OCI-LY7 (cell line): ENCODE results near the gene PLD5. TPM values are rescaled to one million over a fixed set of nuclear protein-coding genes. Genes with fewer than 3 reads are reported as not detected.

ENCODE experiments used
- BruUV-seq: library from RNA; stranded (reverse); fragments of 400-500 nt; replicated peaks from 2 replicates; lab custom pipeline; 2021; lab: Mats Ljungman, UMichigan
- CTCF ChIA-PET: fragments of 300-600 bp; sonication (Branson Sonifier 250); formaldehyde crosslinking; loops from one replicate; lab custom pipeline; 2022; ENCODE audit warnings: antibody characterized with exemption; ENCODE audit not compliant: unreplicated experiment; lab: Charles Lee
- POLR2A ChIA-PET: fragments of 300-600 bp; sonication (Branson Sonifier 250); formaldehyde crosslinking; loops from one replicate; lab custom pipeline; 2022; ENCODE audit warnings: antibody characterized with exemption; lab: Charles Lee
- DNase-seq: peaks from one replicate; pipeline ENCODE4 v3.0.0-alpha.2; 2015; ENCODE audit warnings: low spot score
- H2AFZ ChIP-seq: fragments of 200-600 bp; sonication (generic), shearing (Covaris generic); 2 replicates; pipeline ENCODE4 v1.6.1; 2014; ENCODE audit warnings: mild to moderate bottlenecking, antibody characterized with exemption, low read length, moderate library complexity
- H3K27ac ChIP-seq: fragments of 200-600 bp; sonication (generic); 2 replicates; pipeline ENCODE4 v1.5.1; 2014; ENCODE audit warnings: mixed run types, low read depth, mild to moderate bottlenecking, moderate library complexity, low read length, inconsistent platforms; ENCODE audit not compliant: poor library complexity, severe bottlenecking
- H3K36me3 ChIP-seq: fragments of 200-600 bp; sonication (generic); 2 replicates; pipeline ENCODE4 v1.6.1; 2014; ENCODE audit warnings: mild to moderate bottlenecking, antibody characterized with exemption, low read length, moderate library complexity, mixed read lengths; ENCODE audit not compliant: insufficient read depth
- H3K4me1 ChIP-seq: fragments of 200-600 bp; sonication (generic); 2 replicates; pipeline ENCODE4 v1.5.1; 2014; ENCODE audit warnings: mild to moderate bottlenecking, low read length; ENCODE audit not compliant: insufficient read depth, poor library complexity, severe bottlenecking
- H3K4me2 ChIP-seq: fragments of 200-600 bp; sonication (generic); 2 replicates; pipeline ENCODE4 v1.6.1; 2014; ENCODE audit warnings: mild to moderate bottlenecking, low read length
- H3K4me3 ChIP-seq: fragments of 200-600 bp; sonication (generic); 2 replicates; pipeline ENCODE4 v1.5.1; 2014; ENCODE audit warnings: mild to moderate bottlenecking, low read depth, low read length; ENCODE audit not compliant: poor library complexity, severe bottlenecking
- H3K79me2 ChIP-seq: fragments of 200-600 bp; sonication (generic); 2 replicates; pipeline ENCODE4 v1.6.1; 2016; ENCODE audit warnings: low read depth, mild to moderate bottlenecking, low read length, moderate library complexity, mixed read lengths; ENCODE audit not compliant: insufficient read depth
- H3K9me2 ChIP-seq: fragments of 200-600 bp; sonication (generic); 2 replicates; pipeline ENCODE4 v1.6.1; 2016; ENCODE audit warnings: mild to moderate bottlenecking, low read length, mixed read lengths; ENCODE audit not compliant: insufficient read depth
- H3K9me3 ChIP-seq: fragments of 200-600 bp; sonication (generic); 2 replicates; pipeline ENCODE4 v1.6.1; 2014; ENCODE audit warnings: mild to moderate bottlenecking, mixed run types, low read length, mixed read lengths
- H4K20me1 ChIP-seq: fragments of 200-600 bp; sonication (generic); 2 replicates; pipeline ENCODE4 v1.6.1; 2014; ENCODE audit warnings: mild to moderate bottlenecking, antibody characterized with exemption, low read length, moderate library complexity, mixed read lengths; ENCODE audit not compliant: insufficient read depth
- CTCF ChIP-seq: fragments of 200-600 bp; sonication (generic); conservative IDR thresholded peaks from 2 replicates; pipeline ENCODE4 v1.5.1; 2014; ENCODE audit warnings: mild to moderate bottlenecking, antibody characterized with exemption, low read length, moderate library complexity, mixed read lengths
- EZH2phosphoT487 ChIP-seq: fragments of 200-600 bp; sonication (generic); IDR thresholded peaks from 2 replicates; pipeline ENCODE4 v1.6.1; 2018; ENCODE audit warnings: low read depth, borderline replicate concordance, mild to moderate bottlenecking, mixed run types, antibody characterized with exemption, low read length, moderate library complexity, mixed read lengths
- intact Hi-C: fragments of 100-400 bp; cut with micrococcal nuclease; formaldehyde crosslinking; loops from one replicate; pipeline ENCODE4 v1.10.0; 2022; ENCODE audit not compliant: unreplicated experiment
- total RNA-seq, 2 experiments: library from RNA; depleted of rRNA in 1 of 2; stranded (reverse); fragments of >200 nt in 1 of 2; shearing (Covaris generic) in 1 of 2; gene quantifications; 2 replicates each; pipeline ENCODE4 v1.2.3, GENCODE V29; 2014 to 2022

Gene PLD5
- total RNA-seq, 2 experiments from 2014 or later: not detected

- Histone ChIP-seq H3K27ac (no peak overlapping the region), H3K9me2 (no peaks in the 10 kb centered on the region)
Measured at GRCh38 chr1:242146652-242147051, 377.8 kb downstream of the PLD5 start.

GRCh38 chr1:242140836-242141235, 383.7 kb downstream of the PLD5 start:
- Histone ChIP-seq H3K4me1 (no peaks in the 10 kb centered on the region), H3K9me2 (no peaks in the 10 kb centered on the region), H4K20me1 (no peaks in the 10 kb centered on the region), H3K9me3 (no peaks in the 10 kb centered on the region), H3K79me2 (no peaks in the 10 kb centered on the region), H2AFZ (no peak overlapping the region), H3K36me3 (no peaks in the 10 kb centered on the region), H3K27ac (no peak overlapping the region), H3K4me2 (no peak overlapping the region), H3K4me3 (no peak overlapping the region)
- intact Hi-C loops: no loop called here
- no peak for TF ChIP-seq EZH2phosphoT487
- TF ChIP-seq CTCF: no peak
- CTCF ChIA-PET: no interaction called here
- no TSS peak for BruUV-seq
- no peak for DNase-seq
- POLR2A ChIA-PET: no interaction called here

More at GRCh38 chr1:242146652-242147051, 377.8 kb downstream of the PLD5 start:
- Histone ChIP-seq H3K4me1 (no peaks in the 10 kb centered on the region), H3K79me2 (no peaks in the 10 kb centered on the region), H3K36me3 (no peaks in the 10 kb centered on the region), H3K4me2 (no peak overlapping the region), H2AFZ (no peak overlapping the region), H3K4me3 (no peak overlapping the region), H3K9me3 (no peaks in the 10 kb centered on the region), H4K20me1 (no peaks in the 10 kb centered on the region)
- ChIA-PET CTCF (no interaction called here), POLR2A (no interaction called here)
- no TSS peak for BruUV-seq
- no peak for TF ChIP-seq CTCF
- no peak for TF ChIP-seq EZH2phosphoT487
- intact Hi-C loops: no loop called here
- no peak for DNase-seq

GRCh38 chr1:242139986-242140385, 384.5 kb downstream of the PLD5 start:
- Histone ChIP-seq H3K4me2 (no peak overlapping the region), H4K20me1 (no peaks in the 10 kb centered on the region), H3K79me2 (no peaks in the 10 kb centered on the region), H3K9me3 (no peaks in the 10 kb centered on the region), H3K27ac (no peak overlapping the region), H3K36me3 (no peaks in the 10 kb centered on the region), H3K9me2 (no peaks in the 10 kb centered on the region), H3K4me1 (no peaks in the 10 kb centered on the region), H2AFZ (no peak overlapping the region), H3K4me3 (no peak overlapping the region)
- TF ChIP-seq CTCF: no peak
- TF ChIP-seq EZH2phosphoT487: no peak
- intact Hi-C loops: no loop called here
- BruUV-seq: no TSS peak
- CTCF ChIA-PET: no interaction called here
- DNase-seq: no peak
- POLR2A ChIA-PET: no interaction called here
